Small intestine (tissue), 7 donors: ENCODE measurements around the gene ARL1. TPM values are rescaled to one million over a fixed set of nuclear protein-coding genes. Genes with fewer than 3 reads are reported as not detected.

Experiments
- DNase-seq, 2 donors: peaks; one replicate each; pipeline versions ENCODE4 v3.0.0 to v3.0.0-alpha.2; 2013
- FAIRE-seq: peaks from 2 replicates; lab custom pipeline; 2012; peaks lifted over from hg19 to GRCh38; lab: Jason Lieb, UNC
- H3K27ac ChIP-seq, 3 donors: one replicate each; pipeline ENCODE4 v1.5.1; 2013; ENCODE audit warnings: low read length in 2 of 3, mild to moderate bottlenecking in 2 of 3, control low read depth in 1 of 3, inconsistent platforms in 1 of 3, low read depth in 1 of 3, moderate library complexity in 1 of 3
- H3K27me3 ChIP-seq, 3 donors: one replicate each; pipeline ENCODE4 v1.6.1; 2013; ENCODE audit warnings: low read length in 3 of 3, inconsistent platforms in 1 of 3; ENCODE audit not compliant: control insufficient read depth in 3 of 3, insufficient read depth in 3 of 3
- H3K36me3 ChIP-seq, 3 donors: one replicate each; pipeline ENCODE4 v1.6.1; 2013; ENCODE audit warnings: low read length in 3 of 3, inconsistent platforms in 1 of 3, low read depth in 1 of 3, mild to moderate bottlenecking in 1 of 3, moderate library complexity in 1 of 3; ENCODE audit not compliant: control insufficient read depth in 3 of 3, insufficient read depth in 2 of 3
- H3K4me1 ChIP-seq, 3 donors: one replicate each; pipeline ENCODE4 v1.6.1; 2013; ENCODE audit warnings: low read length in 2 of 3, inconsistent platforms in 1 of 3, low read depth in 1 of 3, mild to moderate bottlenecking in 1 of 3, moderate library complexity in 1 of 3; ENCODE audit not compliant: control insufficient read depth in 3 of 3, insufficient read depth in 2 of 3
- H3K4me3 ChIP-seq, 3 donors: one replicate each; pipeline ENCODE4 v1.5.1; 2013; ENCODE audit warnings: low read length in 3 of 3, control low read depth in 1 of 3, inconsistent platforms in 1 of 3, low read depth in 1 of 3, mild to moderate bottlenecking in 1 of 3, moderate library complexity in 1 of 3
- H3K9me3 ChIP-seq, 2 donors: one replicate each; pipeline ENCODE4 v1.6.1; 2013; ENCODE audit warnings: low read depth in 1 of 2, low read length in 1 of 2; ENCODE audit not compliant: control insufficient read depth in 2 of 2, insufficient read depth in 1 of 2
- WGBS, 3 donors: extraction: QIAGEN DNeasy Blood & Tissue Kit; methylation state at CpG; one replicate each; pipeline ENCODE4 v1.1.7; 2013; 5-methylcytosine and 5-hydroxymethylcytosine counted together
- polyA plus RNA-seq, 4 donors: library from polyadenylated mRNA; stranded (reverse) in 3 of 4; unstranded in 1 of 4; fragments of 200-250 nt in 3 of 4; fragments of 120-200 nt in 1 of 4; gene quantifications; one replicate each; pipeline versions ENCODE4 v1.2.1 to v1.2.3, GENCODE V29; 2013
- donor health status: healthy with polysubstance abuse.
- donor health status: control.
- donor health status: control.
- donor health status: Bipolar disorder and iron deficiency.
- donor health status: healthy.

The ARL1 gene
- polyA plus RNA-seq, 4 donors = 19.0 to 95.2 (median 37.2) TPM

DNA sequence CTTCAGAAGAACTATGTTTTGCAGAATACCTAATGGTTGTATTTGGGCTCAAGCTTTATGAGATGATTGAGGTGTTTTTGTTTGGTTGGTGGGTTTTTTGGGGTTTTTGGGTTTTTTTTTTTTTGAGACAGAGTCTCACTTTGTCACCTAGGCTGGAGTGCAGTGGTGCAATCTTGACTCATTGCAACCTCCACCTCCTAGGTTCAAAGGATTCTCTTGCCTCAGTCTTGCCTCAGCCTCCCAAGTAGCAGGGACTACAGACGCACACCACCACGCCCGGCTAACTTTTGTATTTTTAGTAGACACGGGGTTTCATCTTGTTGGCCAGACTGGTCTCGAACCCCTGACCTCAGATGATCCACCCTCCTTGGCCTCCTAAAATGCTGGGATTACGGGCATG is 39.6 kb downstream of the ARL1 start:
- Histone ChIP-seq H3K36me3 (peaks cover 4 to 38% (median 21%) of the 10 kb centered on the region in 3 donors), H3K4me3 (no peak overlapping the region), H3K9me3 (no peaks in the 10 kb centered on the region), H3K4me1 (no peaks in the 10 kb centered on the region), H3K27ac (no peak overlapping the region), H3K27me3 (no peaks in the 10 kb centered on the region)
- FAIRE-seq = no peak
- 93 to 96% (median 95%) methylated on average over 6 of the region's 6 CpGs for WGBS, 3 donors
- no peak for DNase-seq

DNA sequence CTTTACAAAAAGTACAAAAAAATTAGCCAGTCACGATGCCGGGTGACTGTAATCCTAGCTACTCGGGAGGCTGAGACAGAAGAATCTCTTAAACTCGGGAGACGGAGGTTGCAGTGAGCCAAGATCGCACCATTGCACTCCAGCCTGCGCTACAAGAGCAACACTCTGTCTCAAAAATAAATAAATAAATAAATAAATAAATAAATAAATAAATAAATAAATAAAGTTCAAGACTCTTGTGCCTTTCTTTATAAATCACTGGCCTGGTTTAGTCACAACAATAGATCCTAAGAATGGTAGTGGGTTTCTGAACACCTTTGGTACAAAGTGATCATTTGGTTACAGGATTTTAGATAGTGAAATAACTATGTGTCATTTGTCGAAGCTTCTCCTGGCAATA is 46.1 kb downstream of the ARL1 start:
- Histone ChIP-seq H3K4me1 (no peaks in the 10 kb centered on the region), H3K4me3 (no peak overlapping the region), H3K27me3 (no peaks in the 10 kb centered on the region), H3K36me3 (peaks cover 0 to 37% (median 19%) of the 10 kb centered on the region in 3 donors), H3K27ac (no peak overlapping the region), H3K9me3 (no peaks in the 10 kb centered on the region)
- FAIRE-seq = no peak
- 93 to 98% (median 95%) methylated on average over 8 of the region's 8 CpGs for WGBS, 3 donors
- no peak for DNase-seq

DNA sequence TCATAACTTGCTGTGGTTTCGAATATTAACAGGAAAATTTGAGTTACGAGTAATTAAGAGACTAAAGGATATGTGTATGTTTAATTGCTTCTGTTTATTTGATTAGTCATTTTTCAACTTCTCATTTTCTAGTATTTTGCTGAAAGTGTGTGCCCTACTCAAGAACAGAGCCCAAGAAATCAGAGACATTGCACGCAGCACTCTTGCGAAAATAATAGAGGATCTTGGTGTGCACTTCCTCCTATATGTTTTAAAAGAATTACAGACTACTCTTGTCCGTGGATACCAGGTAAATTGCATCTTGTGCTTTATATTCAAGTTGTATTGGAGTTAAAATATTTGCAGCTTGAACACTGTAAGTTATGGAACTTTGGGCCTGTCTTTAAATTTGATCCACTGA is 50.8 kb downstream of the ARL1 start:
- H3K36me3 ChIP-seq = peaks cover 0 to 31% (median 3%) of the 10 kb centered on the region in 3 donors
- no peaks in the 10 kb centered on the region for H3K27me3 ChIP-seq
- no peak overlapping the region for H3K4me3 ChIP-seq
- no peaks in the 10 kb centered on the region for H3K9me3 ChIP-seq
- no peaks in the 10 kb centered on the region for H3K4me1 ChIP-seq
- no peak overlapping the region for H3K27ac ChIP-seq
- 93 to 94% (median 93%) methylated on average over 5 of the region's 5 CpGs for WGBS, 3 donors
- FAIRE-seq = no peak
- DNase-seq = no peak

DNA sequence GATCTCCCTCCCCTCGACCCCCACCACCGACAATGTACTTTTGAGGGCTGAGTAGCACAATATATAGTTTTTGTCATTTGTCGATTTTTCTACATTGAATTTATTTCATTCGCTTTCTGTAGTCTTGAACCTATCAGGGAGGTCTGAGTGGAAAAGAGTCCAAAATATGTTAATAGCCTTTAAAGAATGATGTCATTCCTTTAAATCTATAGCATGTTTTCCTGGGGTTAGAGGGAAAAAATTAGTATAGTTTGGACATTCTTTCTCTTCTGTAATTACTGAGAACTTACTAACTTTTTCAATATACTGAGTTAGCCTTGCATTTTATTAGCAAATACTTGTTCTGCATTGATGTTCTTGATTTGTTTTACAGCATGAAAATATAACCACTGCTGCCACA is 55.9 kb downstream of the ARL1 start:
- H3K9me3 ChIP-seq = no peaks in the 10 kb centered on the region
- no peak for FAIRE-seq
- 97% methylated on average over 4 of the region's 4 CpGs for WGBS, 3 donors

DNA sequence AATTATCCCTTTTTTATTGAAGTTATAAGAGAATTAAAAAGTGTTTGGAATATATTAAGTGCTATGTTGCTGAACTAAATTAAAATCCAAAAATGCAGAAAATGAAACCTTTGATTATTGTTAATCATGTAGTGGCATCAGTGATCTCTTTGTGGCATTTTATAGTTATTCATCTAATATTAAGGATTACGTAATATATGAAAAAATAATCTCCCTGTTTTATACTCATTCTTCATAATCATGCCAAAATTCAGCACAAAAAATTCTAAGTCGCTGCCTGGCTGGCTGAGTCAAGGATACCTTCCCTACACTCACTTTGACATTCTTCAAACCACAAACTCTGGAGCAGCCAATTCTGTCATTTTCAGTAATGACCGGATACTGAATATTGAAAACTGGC is 63.7 kb downstream of the ARL1 start:
- DNase-seq (no peak), FAIRE-seq (no peak)
- Histone ChIP-seq H3K4me1 (no peaks in the 10 kb centered on the region), H3K36me3 (peaks cover 6 to 25% (median 11%) of the 10 kb centered on the region in 3 donors), H3K9me3 (no peaks in the 10 kb centered on the region), H3K27me3 (no peaks in the 10 kb centered on the region), H3K27ac (no peak overlapping the region), H3K4me3 (no peak overlapping the region)
- 94 to 98% (median 97%) methylated on average over 3 of the region's 3 CpGs for WGBS, 3 donors

More for the DNA sequence above, 55.9 kb downstream of the ARL1 start:
- Histone ChIP-seq H3K27me3 (no peaks in the 10 kb centered on the region), H3K27ac (no peak overlapping the region), H3K4me3 (no peak overlapping the region), H3K4me1 (no peaks in the 10 kb centered on the region), H3K36me3 (peaks cover 0 to 36% (median 5%) of the 10 kb centered on the region in 3 donors)
- no peak for DNase-seq

Other genes with a start within 250 kb of the ARL1 start
- under 1 TPM in 1 of 4 donors, not detected in 3; 0.16 TPM for gene SLC5A8, start 197.5 kb downstream of the ARL1 start, polyA plus RNA-seq
- 1 to 10 TPM in 2 of 4 donors, under 1 TPM in 2; 0.45 to 7.7 (median 2.3) TPM for gene UTP20, start 127.7 kb downstream of the ARL1 start, polyA plus RNA-seq
- gene SPIC, start 67.6 kb upstream of the ARL1 start, polyA plus RNA-seq = under 1 TPM in 2 of 4 donors, not detected in 2; 0.10 to 0.19 TPM
- gene MYBPC1, start 187.2 kb upstream of the ARL1 start, polyA plus RNA-seq = 1 to 10 TPM in 3 of 4 donors, under 1 TPM in 1; 0.16 to 6.4 (median 3.6) TPM